Kidney epithelial cell (primary cell): ENCODE measurements around the gene ARHGAP45. TPM values are rescaled to one million over a fixed set of nuclear protein-coding genes. Genes with fewer than 3 reads are reported as not detected.

Experiments used
- DNase-seq: peaks from one replicate; pipeline ENCODE4 v3.0.0-alpha.2; 2010; ENCODE audit warnings: low read depth
- H3K27me3 ChIP-seq: 2 replicates; pipeline ENCODE4 v1.6.0; 2011; ENCODE audit warnings: low read length; ENCODE audit not compliant: control insufficient read depth, insufficient read depth
- H3K36me3 ChIP-seq: 2 replicates; pipeline ENCODE4 v1.5.1; 2011; ENCODE audit warnings: low read length; ENCODE audit not compliant: control insufficient read depth, insufficient read depth
- H3K4me3 ChIP-seq: 2 replicates; pipeline ENCODE4 v1.5.1; 2011; ENCODE audit warnings: low read depth, mild to moderate bottlenecking, control low read depth, low read length
- CTCF ChIP-seq: IDR thresholded peaks from 2 replicates; pipeline ENCODE4 v1.5.1; 2011; ENCODE audit warnings: mild to moderate bottlenecking, moderate library complexity, low read length, control low read depth, inconsistent platforms; ENCODE audit not compliant: insufficient read depth, poor library complexity, severe bottlenecking
- total RNA-seq: library from RNA; depleted of rRNA; stranded (reverse); fragments of >200 nt; gene quantifications from 2 replicates; pipeline ENCODE4 v1.2.3, GENCODE V29; 2015

Gene ARHGAP45
- total RNA-seq, 1 donor from 2014 or later = 4.2 TPM

- H3K27me3 ChIP-seq = no peaks in the 10 kb centered on the region
- peaks cover 3% of the 10 kb centered on the region for H3K36me3 ChIP-seq
- peak; percentile 63 for DNase-seq
- peak overlapping the region; percentile 71 for H3K4me3 ChIP-seq
- TF ChIP-seq CTCF = no peak
These were observed 65.0 kb downstream of the ARHGAP45 start for GRCh38 chr19:1131718-1132551.

GRCh38 chr19:1132552-1133383, 65.8 kb downstream of the ARHGAP45 start:
- peak overlapping the region; percentile 71 for H3K4me3 ChIP-seq
- peaks cover 2% of the 10 kb centered on the region for H3K36me3 ChIP-seq
- no peak for DNase-seq
- H3K27me3 ChIP-seq = no peaks in the 10 kb centered on the region
- TF ChIP-seq CTCF = no peak

- H3K4me3 ChIP-seq = no peak overlapping the region
- no peaks in the 10 kb centered on the region for H3K27me3 ChIP-seq
- peaks cover 2% of the 10 kb centered on the region for H3K36me3 ChIP-seq
- DNase-seq = no peak
- no peak for TF ChIP-seq CTCF
These were observed 66.5 kb downstream of the ARHGAP45 start for GRCh38 chr19:1133471-1133929.

- peaks cover 2% of the 10 kb centered on the region for H3K36me3 ChIP-seq
- no peak for TF ChIP-seq CTCF
- H3K27me3 ChIP-seq = no peaks in the 10 kb centered on the region
- DNase-seq = no peak
- H3K4me3 ChIP-seq = no peak overlapping the region
These were observed 67.5 kb downstream of the ARHGAP45 start for GRCh38 chr19:1134431-1134830.

GRCh38 chr19:1135454-1135853, 68.5 kb downstream of the ARHGAP45 start:
- Histone ChIP-seq H3K36me3 (peaks cover 2% of the 10 kb centered on the region), H3K4me3 (no peak overlapping the region), H3K27me3 (no peaks in the 10 kb centered on the region)
- DNase-seq = no peak
- TF ChIP-seq CTCF = no peak
